B cell (primary cell): ENCODE results near the gene TAOK2. TPM values are rescaled to one million over a fixed set of nuclear protein-coding genes. Genes with fewer than 3 reads are reported as not detected.

Experiments used
- ATAC-seq: fragments of 200-7000 bp; cut with Tn5 transposase; one replicate; pipeline ENCODE4 v1.10.0; 2021; ENCODE audit warnings: low read depth, mild to moderate bottlenecking, moderate number of reproducible peaks, moderate library complexity
- CTCF ChIA-PET: fragments of 350-600 bp; sonication (Branson Sonifier 250); formaldehyde crosslinking; loops from one replicate; lab custom pipeline; 2021; ENCODE audit warnings: antibody characterized with exemption, inconsistent platforms; lab: Charles Lee
- POLR2A ChIA-PET: fragments of 350-600 bp; sonication (Branson Sonifier 250); formaldehyde crosslinking; loops from one replicate; lab custom pipeline; 2021; ENCODE audit warnings: antibody characterized with exemption; lab: Charles Lee
- DNase-seq: peaks from one replicate; pipeline ENCODE4 v3.0.0; 2013
- H2AFZ ChIP-seq: 2 replicates; pipeline ENCODE4 v1.6.1; 2012; ENCODE audit warnings: mild to moderate bottlenecking, low read depth, low read length; ENCODE audit not compliant: insufficient read depth, poor library complexity, severe bottlenecking
- H3K27ac ChIP-seq, 2 donors: 1 replicate in 1 of 2; 2 replicates in 1 of 2; pipeline ENCODE4 v1.5.1; 2012 to 2013; ENCODE audit warnings: low read length in 2 of 2, mild to moderate bottlenecking in 2 of 2, moderate library complexity in 1 of 2
- H3K27me3 ChIP-seq, 4 experiments: fragments of 200-600 bp in 1 of 4; sonication (generic) in 1 of 4; replicated peaks in 1 of 4; 1 replicate in 2 of 4; 2 replicates in 2 of 4; pipeline versions ENCODE4 v1.6.1 to v1.7.0; 2013 to 2016; ENCODE audit warnings: low read length in 3 of 4, mild to moderate bottlenecking in 2 of 4, mixed read lengths in 1 of 4, moderate library complexity in 1 of 4; ENCODE audit not compliant: insufficient read depth in 4 of 4, control insufficient read depth in 3 of 4; ENCODE audit errors: control extremely low read depth in 1 of 4
- H3K36me3 ChIP-seq, 2 experiments: replicated peaks in 1 of 2; 1 replicate in 1 of 2; 2 replicates in 1 of 2; pipeline versions ENCODE4 v1.6.1 to v1.7.1; 2013; ENCODE audit warnings: low read length in 1 of 2; ENCODE audit not compliant: insufficient read depth in 2 of 2, control insufficient read depth in 1 of 2; ENCODE audit errors: control extremely low read depth in 1 of 2, extremely low read depth in 1 of 2
- H3K4me1 ChIP-seq, 2 donors: fragments of 200-600 bp in 1 of 2; sonication (generic) in 1 of 2; 1 replicate in 1 of 2; 2 replicates in 1 of 2; pipeline versions ENCODE4 v1.5.1 to v1.6.1; 2013 to 2017; ENCODE audit warnings: low read length in 2 of 2; ENCODE audit not compliant: control insufficient read depth in 2 of 2, insufficient read depth in 2 of 2
- H3K4me2 ChIP-seq: replicated peaks from 2 replicates; pipeline ENCODE3; 2012; ENCODE audit warnings: mild to moderate bottlenecking, low read depth, low read length; ENCODE audit not compliant: poor library complexity, severe bottlenecking
- H3K4me3 ChIP-seq, 5 experiments: fragments of 200-600 bp in 1 of 5; sonication (generic) in 1 of 5; 1 replicate in 3 of 5; 2 replicates in 2 of 5; pipeline versions ENCODE4 v1.5.1 to v1.7.0; 2011 to 2016; ENCODE audit warnings: low read length in 4 of 5, mild to moderate bottlenecking in 4 of 5, low read depth in 2 of 5, control low read depth in 1 of 5, moderate library complexity in 1 of 5; ENCODE audit not compliant: insufficient read depth in 1 of 5; ENCODE audit errors: control extremely low read depth in 1 of 5, extremely low read depth in 1 of 5
- H3K79me2 ChIP-seq: fragments of 200-600 bp; sonication (generic); one replicate; pipeline ENCODE4 v1.6.0; 2016; ENCODE audit warnings: low read length; ENCODE audit not compliant: control insufficient read depth, insufficient read depth
- H3K9ac ChIP-seq: fragments of 200-600 bp; sonication (generic); 2 replicates; pipeline ENCODE4 v1.6.1; 2017; ENCODE audit warnings: mild to moderate bottlenecking, low read length, moderate library complexity
- H3K9me3 ChIP-seq, 3 donors: one replicate each; pipeline versions ENCODE4 v1.6.1 to v1.7.1; 2013; ENCODE audit warnings: low read length in 2 of 3; ENCODE audit not compliant: control insufficient read depth in 2 of 3, insufficient read depth in 1 of 3; ENCODE audit errors: control extremely low read depth in 1 of 3
- H4K20me1 ChIP-seq: 2 replicates; pipeline ENCODE4 v1.6.0; 2012; ENCODE audit warnings: mild to moderate bottlenecking, low read length; ENCODE audit not compliant: insufficient read depth, control insufficient read depth, poor library complexity, severe bottlenecking
- H3K27ac Mint-ChIP-seq: one replicate; pipeline ENCODE4 v1.8.0; 2021; ENCODE audit warnings: mixed read lengths
- H3K27me3 Mint-ChIP-seq: one replicate; pipeline ENCODE4 v1.8.0; 2021; ENCODE audit warnings: mixed read lengths
- H3K4me1 Mint-ChIP-seq: one replicate; pipeline ENCODE4 v1.8.0; 2021; ENCODE audit warnings: mixed read lengths
- H3K4me3 Mint-ChIP-seq: one replicate; pipeline ENCODE4 v1.8.0; 2021; ENCODE audit warnings: mixed read lengths
- H3K9me3 Mint-ChIP-seq: one replicate; pipeline ENCODE4 v1.8.0; 2022; ENCODE audit warnings: mixed read lengths; ENCODE audit not compliant: insufficient read depth
- CTCF ChIP-seq: fragments of 200-600 bp; IDR thresholded peaks from one replicate; pipeline ENCODE4 v1.8.0; 2022; ENCODE audit warnings: antibody characterized with exemption, mild to moderate bottlenecking
- EZH2 ChIP-seq: IDR thresholded peaks from 2 replicates; pipeline ENCODE4 v1.6.1; 2012; ENCODE audit warnings: borderline replicate concordance, low read depth, mild to moderate bottlenecking, moderate library complexity, low read length; ENCODE audit not compliant: insufficient read depth, poor library complexity, severe bottlenecking
- WGBS: methylation state at CpG from one replicate; pipeline ENCODE4 v1.1.5; 2013; ENCODE audit warnings: missing lambda C conversion rate; ENCODE audit not compliant: insufficient coverage; 5-methylcytosine and 5-hydroxymethylcytosine counted together
- intact Hi-C: fragments of 100-400 bp; cut with micrococcal nuclease; formaldehyde crosslinking; loops from one replicate; pipeline ENCODE4 v1.10.0; 2022
- polyA plus RNA-seq: library from polyadenylated mRNA; depleted of rRNA; stranded (reverse); fragments of >200 nt; gene quantifications from 2 replicates; pipeline ENCODE4 v1.2.3, GENCODE V29; 2012
- total RNA-seq, 2 donors: library from RNA; stranded (reverse); fragments of 120-200 nt in 1 of 2; gene quantifications; 1 replicate in 1 of 2; 2 replicates in 1 of 2; pipeline versions ENCODE4 v1.2.3 to v1.2.4, GENCODE V29; 2013 to 2022

TAOK2 gene
- total and polyA plus RNA-seq, 2 donors (not counting 1 experiment from before 2014, with no cell fraction given) = 30.3 to 50.8 TPM

- H3K4me1 Mint-ChIP-seq = peaks cover 13% of the 10 kb centered on the region
- ChIA-PET CTCF (interaction anchor here (1.2 to 3.2 kb wide), 4 partner anchors 24 to 307 kb away, joined by 3 to 17 read pairs (median 6); partner anchors contain the start of genes TLCD3B and TMEM219), POLR2A (interaction anchor here (0.5 kb wide), 1 partner anchor 306 kb away, joined by 4 read pairs; no protein-coding TSS in a partner anchor)
- Histone ChIP-seq H3K4me3 (no peak overlapping the region), H3K79me2 (peaks cover 2% of the 10 kb centered on the region), H3K27me3 (peaks cover 0 to 23% (median 10%) of the 10 kb centered on the region in 4 experiments), H4K20me1 (no peaks in the 10 kb centered on the region), H3K36me3 (peaks cover 0 to 12% of the 10 kb centered on the region in 2 experiments), H2AFZ (no peak overlapping the region), H3K4me1 (peaks cover 21 to 26% of the 10 kb centered on the region in 2 donors), H3K9me3 (peaks cover 0 to 10% (median 0%) of the 10 kb centered on the region in 3 donors), H3K9ac (no peak overlapping the region), H3K4me2 (no peak overlapping the region), H3K27ac (no peak overlapping the region)
- H3K4me3 Mint-ChIP-seq = no peak overlapping the region
- no peaks in the 10 kb centered on the region for H3K9me3 Mint-ChIP-seq
- ATAC-seq (no peak), DNase-seq (no peak)
- WGBS = 95% methylated on average over 30 of the region's 34 CpGs
- intact Hi-C loops = no loop called here
- H3K27me3 Mint-ChIP-seq = peaks cover 14% of the 10 kb centered on the region
- TF ChIP-seq EZH2 (no peak), CTCF (no peak)
- no peak overlapping the region for H3K27ac Mint-ChIP-seq
These were observed 33.1 kb downstream of the TAOK2 start for GRCh38 chr16:30006659-30007377.

GRCh38 chr16:30007378-30007895 lies 33.8 kb downstream of the TAOK2 start:
- Histone ChIP-seq H3K36me3 (peaks cover 0 to 6% of the 10 kb centered on the region in 2 experiments), H3K4me3 (no peak overlapping the region), H3K9me3 (peaks cover 0 to 12% (median 0%) of the 10 kb centered on the region in 3 donors), H3K27ac (no peak overlapping the region), H2AFZ (no peak overlapping the region), H3K27me3 (peaks cover 0 to 29% (median 15%) of the 10 kb centered on the region in 4 experiments), H3K9ac (no peak overlapping the region), H3K4me1 (peaks cover 25 to 29% of the 10 kb centered on the region in 2 donors), H3K4me2 (no peak overlapping the region), H3K79me2 (peaks cover 2% of the 10 kb centered on the region), H4K20me1 (no peaks in the 10 kb centered on the region)
- Mint-ChIP-seq H3K27ac (no peak overlapping the region), H3K4me3 (no peak overlapping the region), H3K9me3 (no peaks in the 10 kb centered on the region), H3K27me3 (peaks cover 17% of the 10 kb centered on the region), H3K4me1 (peaks cover 17% of the 10 kb centered on the region)
- ATAC-seq (no peak), DNase-seq (no peak)
- TF ChIP-seq CTCF (no peak), EZH2 (no peak)
- intact Hi-C loops = no loop called here
- 88% methylated on average over 11 of the region's 11 CpGs for WGBS
- ChIA-PET CTCF (interaction anchor here (1.3 to 3.2 kb wide), 3 partner anchors 36 to 308 kb away, joined by 3 to 17 read pairs (median 3); partner anchors contain the start of gene TMEM219), POLR2A (no interaction called here)
